SKM-1 treated with dmso at 0.1 percent for 144 hours (cell line): ENCODE results near the gene NDUFS7.
"Not testable (repeated sequence)": the region's sequence is repeated elsewhere in the genome, so short reads cannot be mapped to it uniquely, and the experiment has no call there.

ENCODE experiments used
- DNase-seq: peaks from one replicate; lab custom pipeline; 2025; ENCODE audit not compliant: unreplicated experiment; lab: John Stamatoyannopoulos, UW

Gene NDUFS7

DNA sequence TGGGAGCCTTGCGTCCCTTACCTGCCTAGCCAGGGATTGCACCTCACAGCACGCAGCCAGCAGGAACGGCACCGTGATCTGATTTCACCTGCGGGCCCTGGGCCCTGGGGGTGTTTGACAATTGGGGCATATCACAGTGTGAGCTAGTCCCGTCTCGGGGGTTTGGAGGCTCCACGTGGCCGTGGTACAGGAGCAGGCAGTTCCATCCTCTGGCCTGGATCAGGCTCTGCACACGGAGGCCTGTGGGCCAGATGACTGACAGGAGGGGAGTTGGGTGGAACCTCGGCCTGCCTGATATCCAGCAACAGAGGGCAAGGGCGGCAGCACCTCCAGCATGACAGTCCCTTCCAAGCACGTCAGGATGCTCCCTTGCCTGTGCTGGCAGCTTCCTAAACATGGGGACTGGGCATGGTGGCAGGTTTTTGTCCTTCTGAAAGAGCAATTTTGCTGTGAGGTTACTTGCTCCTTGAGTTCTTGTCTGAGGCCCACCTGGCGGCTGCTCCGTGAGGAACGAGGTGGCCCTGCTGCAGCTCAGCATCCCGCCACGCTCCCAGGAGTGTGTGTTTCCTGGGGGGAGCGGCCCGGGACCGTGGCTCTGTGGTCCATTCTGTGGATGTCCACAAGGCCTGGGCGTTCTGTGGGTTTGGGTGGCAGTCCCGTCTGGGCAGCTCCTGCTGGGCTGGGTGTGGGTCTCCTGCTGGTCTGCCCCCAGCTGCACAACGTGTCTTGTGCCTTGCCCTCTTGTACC, 48.2 kb downstream of the NDUFS7 start:
- no peak for DNase-seq

DNA sequence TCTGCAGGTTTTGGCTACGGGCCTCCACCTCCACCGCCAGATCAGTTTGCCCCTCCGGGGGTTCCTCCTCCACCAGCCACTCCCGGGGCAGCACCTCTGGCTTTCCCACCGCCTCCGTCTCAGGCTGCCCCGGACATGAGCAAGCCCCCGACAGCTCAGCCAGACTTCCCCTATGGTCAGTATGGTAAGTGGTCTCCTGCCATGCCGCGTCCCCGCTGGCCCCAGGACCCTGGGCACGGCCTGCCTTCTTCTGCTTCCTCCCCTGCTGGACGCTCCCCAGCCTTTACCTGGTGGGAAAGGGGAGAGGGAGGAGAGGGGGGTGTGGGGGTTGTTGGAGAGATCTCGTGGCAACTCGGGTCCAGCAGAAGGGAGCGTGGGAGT, 48.8 kb downstream of the NDUFS7 start:
- DNase-seq: no peak

DNA sequence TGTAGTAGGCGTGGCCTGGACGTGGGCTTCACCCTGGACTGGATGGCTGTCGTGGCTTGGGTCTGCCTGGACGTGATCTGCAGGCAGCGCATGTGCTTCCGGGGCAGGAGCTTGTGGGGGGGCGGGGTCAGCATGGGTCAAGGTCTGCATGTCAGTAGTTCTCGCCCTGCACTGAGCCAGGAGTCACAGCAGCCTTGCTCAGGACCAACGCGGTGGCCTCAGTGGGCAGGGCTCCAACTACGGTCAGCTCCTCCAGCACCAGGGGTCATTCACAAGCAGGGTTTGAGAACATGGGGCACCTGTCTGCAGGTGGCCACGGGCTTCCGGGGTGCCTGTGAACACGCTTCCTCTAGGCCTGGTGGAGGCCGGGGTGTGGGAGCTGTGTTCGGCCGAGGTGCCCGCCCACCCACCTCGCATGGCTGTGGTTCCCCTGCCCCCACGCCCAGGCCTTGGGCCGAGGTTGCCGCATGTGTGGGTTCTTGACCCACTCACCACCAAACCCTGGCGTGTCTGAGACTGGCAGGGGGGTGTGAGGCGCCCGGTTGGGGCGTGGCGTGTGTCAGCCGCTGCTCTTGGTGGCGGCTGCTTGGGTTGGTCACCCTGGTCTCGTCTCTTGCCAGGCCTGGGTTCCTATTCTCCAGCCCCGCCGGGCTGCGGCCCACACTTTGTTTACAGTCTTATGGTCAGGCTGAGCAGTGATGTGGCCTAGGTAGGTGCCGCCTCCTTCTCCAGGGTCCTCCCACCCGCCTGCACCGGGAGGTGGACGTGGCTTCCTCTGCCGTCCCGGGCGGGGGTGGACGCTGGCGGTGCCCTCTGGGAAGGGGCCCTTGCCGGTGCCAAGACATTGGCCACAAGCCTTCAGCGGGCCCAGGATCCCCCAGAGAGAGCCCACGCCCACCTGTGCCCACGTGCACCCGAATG, 49.7 kb downstream of the NDUFS7 start:
- no peak for DNase-seq

DNA sequence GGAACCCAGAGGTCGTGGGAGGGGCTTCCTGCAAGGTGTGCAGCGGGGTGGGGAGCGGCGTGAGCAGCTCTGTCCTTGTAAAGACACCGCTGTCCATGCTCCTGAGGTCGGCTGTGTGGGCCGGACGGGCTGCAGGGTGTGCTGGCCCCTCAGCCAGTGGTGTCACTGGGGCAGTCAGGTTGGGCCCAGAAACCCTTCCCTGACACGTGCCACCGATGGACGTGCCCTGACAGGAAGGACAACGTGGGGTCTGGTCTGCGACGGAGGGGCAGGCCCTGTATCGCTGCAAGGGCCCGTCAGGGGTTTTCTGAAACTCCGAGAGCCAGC, 50.3 kb downstream of the NDUFS7 start:
- DNase-seq: no peak

DNA sequence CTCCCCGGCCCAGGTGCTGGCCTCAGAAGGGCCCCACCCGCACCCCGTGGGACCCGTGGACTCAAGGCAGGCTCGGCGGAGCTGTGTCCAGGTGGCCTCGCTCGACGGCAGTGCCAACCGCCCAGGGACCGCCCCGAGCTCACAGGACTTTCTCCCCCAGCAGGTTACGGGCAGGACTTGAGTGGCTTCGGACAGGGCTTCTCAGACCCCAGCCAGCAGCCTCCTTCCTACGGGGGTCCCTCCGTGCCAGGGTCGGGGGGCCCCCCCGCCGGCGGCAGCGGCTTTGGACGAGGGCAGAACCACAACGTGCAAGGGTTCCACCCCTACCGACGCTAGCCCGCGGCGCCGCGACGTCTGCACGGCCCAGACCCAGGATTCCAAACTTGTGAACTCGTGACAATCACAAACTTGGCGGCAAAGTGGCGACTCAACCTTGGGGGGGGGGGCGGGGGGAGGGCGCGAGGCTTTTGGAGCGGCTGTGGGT, 50.9 kb downstream of the NDUFS7 start:
- DNase-seq: no peak

DNA sequence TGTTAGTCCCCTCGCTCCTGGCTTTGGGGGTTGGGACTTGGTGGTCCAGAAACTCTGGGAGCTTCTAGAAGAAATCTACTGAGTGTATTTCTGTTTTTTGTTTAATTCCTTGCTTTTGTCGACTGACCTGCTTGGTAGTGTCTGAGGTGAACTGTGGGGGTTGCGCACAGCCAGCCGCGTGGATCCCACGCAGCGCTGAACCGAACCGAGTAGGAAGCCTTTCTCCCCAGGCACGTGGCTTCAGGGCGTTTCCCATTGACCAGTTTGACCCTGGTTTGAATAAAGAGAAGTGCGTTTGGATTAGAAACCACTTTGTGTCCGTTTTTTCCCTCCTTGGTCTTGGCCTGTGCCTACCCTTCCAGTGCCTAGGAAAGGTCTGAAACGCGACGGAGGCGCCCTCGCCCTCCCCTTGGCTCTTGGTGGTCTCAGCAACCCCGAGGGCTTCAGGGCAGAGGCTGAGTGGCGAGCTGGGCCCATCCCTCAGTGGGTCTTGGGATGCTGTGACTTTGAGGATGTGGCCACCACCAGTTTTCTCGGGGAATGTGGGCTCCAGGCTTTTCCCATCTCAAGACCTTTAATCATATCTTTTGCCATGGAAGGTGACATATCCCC, 51.8 kb downstream of the NDUFS7 start:
- no peak for DNase-seq

DNA sequence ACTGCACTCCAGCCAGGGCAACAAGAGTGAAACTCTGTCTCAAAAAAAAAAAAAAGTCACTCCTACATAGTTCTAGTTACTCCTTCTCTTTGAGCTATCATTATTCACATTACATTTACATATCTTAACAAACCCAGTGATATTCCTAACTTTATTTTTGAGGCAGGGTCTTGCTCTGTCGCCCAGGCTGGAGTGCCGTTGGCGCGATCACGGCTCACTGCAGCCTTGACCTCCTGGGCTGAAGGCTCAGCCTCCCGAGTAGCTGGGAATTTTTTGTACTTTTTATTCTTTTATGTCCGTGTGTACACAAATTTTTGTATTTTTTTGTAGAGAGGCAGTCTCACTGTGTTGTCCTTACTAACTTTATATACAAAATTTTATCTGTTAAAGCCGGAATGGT, 53.9 kb downstream of the NDUFS7 start:
- no peak for DNase-seq

DNA sequence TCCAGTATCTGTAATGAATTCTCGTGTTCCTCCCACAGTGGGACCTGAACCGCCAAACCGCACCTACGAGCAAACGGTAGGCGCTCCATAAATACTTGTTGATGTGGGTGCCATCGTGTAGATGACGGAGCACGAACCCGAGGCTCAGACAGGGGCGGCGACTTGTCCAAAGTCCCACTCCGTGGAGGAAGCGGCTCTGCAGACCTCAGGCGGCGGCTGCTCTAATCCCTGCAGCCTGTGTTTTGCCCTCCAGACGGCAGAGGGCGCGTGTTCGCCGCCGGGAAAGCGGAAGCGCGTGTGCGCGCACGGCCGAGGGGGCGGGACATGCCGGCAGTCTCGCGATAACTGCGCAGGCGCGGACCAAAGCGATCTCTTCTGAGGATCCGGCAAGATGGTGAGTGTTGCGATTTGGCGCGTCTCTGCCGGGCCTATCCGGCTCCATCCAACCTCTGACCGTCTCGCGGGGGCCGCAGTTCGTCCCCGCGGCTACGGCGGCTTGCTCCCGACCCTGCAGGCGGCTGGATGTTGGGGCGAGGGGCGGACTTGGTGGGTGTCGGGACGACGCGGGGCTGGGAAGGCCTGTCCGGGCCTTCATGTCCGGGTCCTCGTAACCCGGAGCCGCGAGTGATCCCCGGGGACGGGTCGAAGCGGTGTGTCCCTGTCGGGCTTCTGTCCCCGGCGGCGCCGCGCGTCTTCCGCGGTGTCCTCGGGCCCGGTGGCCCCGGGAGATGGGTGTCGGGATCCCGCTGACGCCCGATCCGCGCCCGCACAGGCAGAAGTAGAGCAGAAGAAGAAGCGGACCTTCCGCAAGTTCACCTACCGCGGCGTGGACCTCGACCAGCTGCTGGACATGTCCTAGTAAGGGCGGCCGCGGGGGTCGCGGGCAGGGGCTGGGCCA, 54.6 kb downstream of the NDUFS7 start, which contains the start of gene RPS15:
RPS15 (plus strand) TSS at position 362 of the 898 bp plus-strand sequence; CDS start at position 392, 30 bp downstream.
- DNase-seq: peak; percentile 93

DNA sequence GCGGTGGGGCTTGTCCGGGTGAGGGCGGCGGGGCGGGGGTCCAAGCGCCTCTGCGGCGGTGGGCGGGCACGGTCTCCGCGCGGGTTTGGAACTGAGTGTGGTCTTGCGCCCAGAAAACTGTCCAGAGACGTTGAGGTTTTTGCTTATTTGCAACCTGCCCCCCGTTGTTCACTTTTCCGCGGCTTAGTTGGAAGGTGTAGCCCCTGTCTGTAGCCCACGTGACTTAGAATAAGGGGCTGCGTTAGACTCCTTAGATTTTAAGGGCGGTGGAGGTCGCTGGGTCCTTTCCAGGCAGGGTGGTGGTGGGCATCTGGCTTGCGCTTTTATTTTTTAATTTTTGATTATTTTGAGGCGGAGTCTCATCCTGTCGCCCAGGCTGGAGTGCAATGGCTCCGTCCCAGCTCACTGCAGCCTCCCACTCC, 55.2 kb downstream of the NDUFS7 start:
- no peak for DNase-seq

DNA sequence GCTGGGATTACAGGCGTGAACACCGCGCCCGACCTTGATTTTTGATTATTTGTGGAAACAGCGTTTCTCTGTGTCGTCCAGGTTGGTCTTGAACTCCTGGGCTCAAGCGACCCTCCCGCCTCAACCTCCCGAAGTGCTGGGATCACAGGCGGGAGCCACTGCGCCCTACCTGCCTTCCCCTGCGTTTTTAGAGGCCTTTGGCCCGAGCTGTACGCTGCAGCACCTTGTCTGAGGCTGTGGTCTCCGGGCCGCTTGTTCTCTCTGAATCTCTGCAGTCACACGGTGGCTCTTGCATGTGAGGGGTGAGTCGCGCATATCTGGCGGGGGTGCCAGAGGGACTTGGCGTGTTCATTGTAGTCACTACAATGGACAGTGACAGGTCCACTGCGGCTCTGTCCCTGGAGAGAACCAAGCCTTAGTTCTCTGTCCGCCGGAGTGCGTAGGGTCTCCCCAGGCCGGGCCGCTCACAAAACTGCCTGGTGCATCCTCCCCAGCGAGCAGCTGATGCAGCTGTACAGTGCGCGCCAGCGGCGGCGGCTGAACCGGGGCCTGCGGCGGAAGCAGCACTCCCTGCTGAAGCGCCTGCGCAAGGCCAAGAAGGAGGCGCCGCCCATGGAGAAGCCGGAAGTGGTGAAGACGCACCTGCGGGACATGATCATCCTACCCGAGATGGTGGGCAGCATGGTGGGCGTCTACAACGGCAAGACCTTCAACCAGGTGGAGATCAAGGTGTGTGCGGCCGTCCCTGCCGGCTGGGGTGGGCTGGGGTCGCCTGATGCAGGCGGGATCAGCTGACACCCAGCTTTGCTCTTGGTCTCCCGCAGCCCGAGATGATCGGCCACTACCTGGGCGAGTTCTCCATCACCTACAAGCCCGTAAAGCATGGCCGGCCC, 56.1 kb downstream of the NDUFS7 start:
- not testable (repeated sequence) for DNase-seq

DNA sequence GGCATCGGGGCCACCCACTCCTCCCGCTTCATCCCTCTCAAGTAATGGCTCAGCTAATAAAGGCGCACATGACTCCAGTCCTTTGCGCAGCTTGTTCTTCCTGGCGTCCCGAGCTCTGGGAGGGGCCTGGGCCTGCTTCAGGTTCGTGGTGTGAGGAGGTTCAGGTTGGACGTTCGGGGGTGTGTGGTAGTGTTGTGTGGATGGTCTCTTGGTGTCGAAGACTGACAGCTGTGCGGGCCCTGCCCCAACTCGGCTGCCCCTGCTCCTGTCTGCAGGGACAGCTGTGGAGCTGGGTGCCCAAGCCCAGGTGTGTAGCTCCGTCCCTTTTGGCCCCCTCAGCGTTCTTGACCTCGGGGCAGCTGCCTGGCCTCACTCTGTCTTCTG, 56.7 kb downstream of the NDUFS7 start:
- no peak for DNase-seq

DNA sequence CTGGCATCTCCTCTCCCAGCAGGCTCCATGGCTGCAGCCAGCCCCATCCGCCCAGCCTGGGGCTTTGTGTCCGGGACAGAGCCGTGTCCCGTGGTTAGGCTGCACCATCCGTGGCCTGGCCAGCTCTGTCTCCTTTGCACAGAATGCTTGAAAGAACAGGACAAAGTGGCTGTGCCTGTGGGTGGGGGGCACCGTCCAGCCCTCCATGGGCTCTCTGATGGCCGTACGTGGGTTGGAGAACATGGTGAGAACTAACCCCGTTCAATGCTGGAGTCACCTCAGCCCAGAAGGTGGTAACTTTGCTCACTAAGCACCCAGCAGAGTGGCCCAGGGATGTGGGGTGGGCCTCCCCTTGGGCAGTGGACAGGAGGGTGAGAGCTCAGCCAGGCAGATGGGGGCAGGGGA, 57.3 kb downstream of the NDUFS7 start:
- no peak for DNase-seq

DNA sequence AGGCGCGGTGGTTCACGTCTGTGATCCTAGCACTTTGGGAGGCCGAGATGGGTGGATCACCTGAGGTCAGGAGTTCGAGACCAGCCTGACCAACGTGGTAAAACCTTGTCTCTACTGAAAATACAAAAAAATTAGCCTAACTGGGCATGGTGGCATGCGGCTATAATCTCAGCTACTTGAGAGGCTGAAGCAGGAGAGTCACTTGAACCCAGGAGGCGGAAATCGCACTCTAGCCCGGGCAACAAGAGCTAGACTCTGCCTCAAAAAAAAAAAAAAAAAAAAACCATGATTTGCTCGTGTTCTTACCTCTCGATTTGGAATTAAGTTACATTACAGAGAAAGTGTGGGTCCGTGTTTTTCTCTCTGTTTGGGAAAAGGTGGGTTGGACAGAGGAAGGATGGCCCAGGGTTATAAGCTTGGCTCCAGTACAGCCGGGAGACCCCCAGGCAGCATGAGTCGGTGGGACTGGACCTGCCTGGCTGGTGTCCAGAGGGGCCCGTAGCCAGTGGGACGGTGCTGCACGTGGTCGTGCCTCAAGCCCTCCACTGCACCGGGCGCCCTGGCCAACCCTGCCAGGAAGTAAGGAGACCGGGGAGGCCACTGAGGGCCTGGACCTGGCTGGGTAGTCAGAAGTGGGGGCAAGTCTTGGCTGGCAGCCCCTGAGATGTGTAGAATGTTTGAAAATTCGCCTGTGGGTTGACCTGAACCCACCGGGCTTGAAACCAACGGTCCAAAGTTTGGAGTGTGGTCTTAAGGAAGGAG, 58.2 kb downstream of the NDUFS7 start:
- DNase-seq: no peak
